Effector memory CD4-positive, alpha-beta T cell (primary cell): Measurements from ENCODE around the gene MAP2.

Experiments
- DNase-seq, 3 donors: peaks; one replicate each; pipeline ENCODE4 v3.0.0-alpha.2; 2020
- H3K27ac ChIP-seq: 2 replicates; pipeline ENCODE4 v1.7.0; 2013; ENCODE audit warnings: mild to moderate bottlenecking, low read length, moderate library complexity; ENCODE audit not compliant: insufficient read depth, poor library complexity, severe bottlenecking
- H3K27me3 ChIP-seq: replicated peaks from 2 replicates; pipeline ENCODE4 v1.7.0; 2013; ENCODE audit warnings: mild to moderate bottlenecking, low read length; ENCODE audit not compliant: insufficient read depth, control insufficient read depth, poor library complexity, severe bottlenecking
- H3K36me3 ChIP-seq: 2 replicates; pipeline ENCODE4 v1.7.0; 2013; ENCODE audit warnings: mild to moderate bottlenecking, low read length, moderate library complexity; ENCODE audit not compliant: control insufficient read depth, insufficient read depth
- H3K4me1 ChIP-seq: 2 replicates; pipeline ENCODE4 v1.7.0; 2013; ENCODE audit warnings: low read length, mild to moderate bottlenecking; ENCODE audit not compliant: control insufficient read depth, insufficient read depth, poor library complexity, severe bottlenecking
- H3K4me3 ChIP-seq: 2 replicates; pipeline ENCODE4 v1.7.0; 2013; ENCODE audit warnings: low read length, low read depth, mild to moderate bottlenecking; ENCODE audit not compliant: insufficient read depth, poor library complexity, severe bottlenecking
- H3K9me3 ChIP-seq: 2 replicates; pipeline ENCODE4 v1.7.0; 2013; ENCODE audit warnings: mild to moderate bottlenecking, low read length, moderate library complexity; ENCODE audit not compliant: control insufficient read depth

The MAP2 gene

DNA sequence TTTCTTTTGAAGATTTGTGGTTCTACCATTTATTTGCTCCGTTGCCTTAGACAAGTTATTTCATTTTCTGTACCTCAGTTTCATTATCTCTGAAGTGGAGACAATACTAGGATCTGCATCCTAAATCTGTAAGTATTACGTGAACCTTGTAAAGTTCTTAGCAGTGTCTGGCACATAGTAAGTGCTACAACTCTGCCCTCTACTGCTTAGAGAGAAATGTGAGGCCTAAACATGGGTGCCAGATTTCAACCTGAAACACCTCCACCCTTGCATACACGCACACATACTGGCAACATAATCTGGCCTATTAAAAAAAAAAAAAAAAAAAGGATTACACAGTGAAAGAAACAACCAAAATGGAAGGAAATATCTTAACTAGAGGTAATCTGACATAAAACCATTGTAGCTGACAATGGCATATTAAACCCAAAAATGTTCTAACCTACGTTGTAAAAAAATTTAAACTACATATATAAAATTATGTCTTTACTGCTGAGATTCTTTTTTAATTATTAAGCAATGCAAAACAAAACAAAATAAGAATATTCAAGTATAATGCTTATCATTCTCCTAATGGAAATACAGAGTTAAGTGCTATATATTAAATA lies 132.6 kb downstream of the MAP2 start:
- no peaks in the 10 kb centered on the region for H3K36me3 ChIP-seq
- no peak for DNase-seq
- H3K27ac ChIP-seq, result no peak overlapping the region
- no peak overlapping the region for H3K4me3 ChIP-seq
- H3K9me3 ChIP-seq, result no peaks in the 10 kb centered on the region
- H3K4me1 ChIP-seq, result no peaks in the 10 kb centered on the region
- H3K27me3 ChIP-seq, result no peaks in the 10 kb centered on the region

DNA sequence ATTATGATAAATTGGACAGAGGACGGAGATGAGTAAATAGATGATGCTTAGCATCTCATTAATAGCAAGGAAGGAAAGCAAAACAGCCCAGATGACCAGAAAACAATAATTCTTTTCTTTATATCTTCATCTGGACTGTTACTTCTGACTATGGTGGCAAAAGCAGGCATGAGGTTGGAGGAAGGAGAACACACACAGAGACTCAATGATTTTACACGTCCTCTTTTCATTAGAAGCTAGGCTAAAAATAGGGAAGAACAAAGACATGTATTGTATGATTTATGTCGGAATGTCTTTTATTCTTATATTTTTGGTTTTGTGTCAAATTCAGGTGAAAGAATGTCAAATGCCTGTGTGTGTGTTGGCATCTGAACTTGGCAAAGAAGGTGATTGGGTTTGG lies 137.1 kb downstream of the MAP2 start:
- Histone ChIP-seq H3K27me3 (no peaks in the 10 kb centered on the region), H3K4me1 (no peaks in the 10 kb centered on the region), H3K27ac (no peak overlapping the region), H3K36me3 (no peaks in the 10 kb centered on the region), H3K9me3 (no peaks in the 10 kb centered on the region), H3K4me3 (no peak overlapping the region)
- no peak for DNase-seq

DNA sequence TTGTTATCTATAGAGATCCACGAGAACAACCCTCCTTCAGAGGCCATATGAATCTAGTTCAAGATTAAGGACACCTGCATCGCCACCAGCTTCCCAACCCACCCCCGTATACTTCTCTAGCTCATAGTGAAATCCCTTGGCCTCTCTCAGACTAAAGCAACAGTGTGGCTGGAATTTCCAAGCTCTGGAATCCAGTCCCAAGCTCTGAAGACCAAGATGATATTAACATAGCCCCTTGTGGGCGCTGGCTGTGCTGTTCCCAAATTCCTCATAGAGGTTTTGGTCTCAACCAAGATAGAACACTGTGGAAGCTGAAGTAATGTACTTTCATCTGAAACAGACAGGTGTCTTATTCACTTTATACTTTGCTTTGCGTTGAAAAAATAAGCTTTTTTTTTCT lies 139.6 kb downstream of the MAP2 start:
- no peak overlapping the region for H3K27ac ChIP-seq
- H3K36me3 ChIP-seq, result no peaks in the 10 kb centered on the region

DNA sequence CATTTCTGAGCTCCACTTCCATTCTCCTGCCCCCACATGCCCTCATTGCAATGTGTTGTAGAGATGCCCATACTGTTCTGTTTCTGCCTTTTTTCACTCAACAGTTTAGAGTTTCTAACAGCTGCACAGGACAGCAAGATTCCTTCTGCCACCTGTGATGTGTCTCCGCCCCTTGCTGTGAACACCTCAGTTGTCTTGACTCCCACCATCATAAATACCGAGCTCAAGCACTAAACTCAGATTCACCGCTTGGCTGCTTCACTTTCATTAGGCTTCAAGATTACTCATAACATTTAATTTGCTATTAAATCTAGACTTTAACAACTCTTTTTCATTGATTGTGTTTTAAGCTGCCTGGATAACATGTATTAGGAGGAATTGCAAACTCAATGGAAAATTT lies 141.0 kb downstream of the MAP2 start:
- no peak for DNase-seq
- no peaks in the 10 kb centered on the region for H3K27me3 ChIP-seq
- no peak overlapping the region for H3K4me3 ChIP-seq
- no peaks in the 10 kb centered on the region for H3K9me3 ChIP-seq
- no peak overlapping the region for H3K27ac ChIP-seq
- H3K4me1 ChIP-seq, result no peaks in the 10 kb centered on the region
- H3K36me3 ChIP-seq, result no peaks in the 10 kb centered on the region

More for the DNA sequence above, 139.6 kb downstream of the MAP2 start:
- no peak for DNase-seq
- Histone ChIP-seq H3K27me3 (no peaks in the 10 kb centered on the region), H3K4me3 (no peak overlapping the region), H3K9me3 (no peaks in the 10 kb centered on the region), H3K4me1 (no peaks in the 10 kb centered on the region)

DNA sequence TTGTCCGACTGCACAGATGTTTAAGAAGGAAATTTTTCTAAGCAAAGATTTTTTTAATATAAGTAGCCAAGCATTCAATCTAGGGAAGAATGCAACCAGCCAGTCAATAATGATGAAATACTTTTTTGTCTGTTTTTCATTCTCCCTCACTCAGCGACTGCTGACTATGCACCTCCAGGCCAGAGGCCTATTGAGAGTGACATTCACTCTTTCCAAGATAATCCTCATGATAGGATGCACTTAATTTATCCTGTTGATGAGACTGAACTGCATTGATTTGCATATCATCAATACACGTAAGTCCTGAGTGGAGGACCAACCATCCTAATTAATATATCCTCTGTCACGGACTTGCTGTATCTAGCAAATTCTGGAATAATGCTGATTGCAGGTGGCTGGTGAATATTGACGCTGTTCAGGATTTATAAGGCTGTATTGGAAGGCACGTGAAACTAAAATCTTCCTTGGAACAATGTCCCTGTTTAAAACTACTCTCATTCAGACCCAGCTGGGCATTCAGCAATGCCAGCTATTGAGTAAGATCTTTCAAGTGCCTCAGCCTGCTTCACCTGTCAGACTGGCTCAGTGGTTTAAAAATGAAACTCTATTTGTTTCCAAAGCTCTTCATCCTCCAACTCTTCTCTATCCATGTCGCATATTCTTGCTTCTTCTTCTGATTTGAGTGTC lies 142.2 kb downstream of the MAP2 start:
- DNase-seq, result no peak
- H3K27me3 ChIP-seq, result no peaks in the 10 kb centered on the region
- H3K4me1 ChIP-seq, result no peaks in the 10 kb centered on the region
- no peak overlapping the region for H3K27ac ChIP-seq
- H3K36me3 ChIP-seq, result no peaks in the 10 kb centered on the region
- H3K9me3 ChIP-seq, result no peaks in the 10 kb centered on the region
- no peak overlapping the region for H3K4me3 ChIP-seq

DNA sequence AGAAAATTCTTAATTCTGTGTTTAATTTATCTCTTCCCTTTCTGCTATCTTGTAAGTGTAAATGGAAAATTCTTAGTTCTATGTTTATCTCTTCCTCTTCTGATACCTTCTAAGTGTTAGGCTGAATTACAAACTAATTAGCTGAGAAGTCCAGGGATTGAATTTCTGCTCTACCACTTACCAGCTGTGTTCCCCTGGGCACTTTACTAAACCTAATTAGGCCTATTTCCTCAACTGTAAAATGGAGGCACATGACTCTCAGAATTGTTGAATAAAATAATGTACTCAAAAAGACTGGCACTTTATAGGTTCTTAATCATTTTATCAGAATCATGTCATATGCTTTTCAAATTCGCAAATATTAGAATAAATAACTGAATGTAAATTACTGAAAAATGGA lies 146.3 kb downstream of the MAP2 start:
- DNase-seq, result no peak

DNA sequence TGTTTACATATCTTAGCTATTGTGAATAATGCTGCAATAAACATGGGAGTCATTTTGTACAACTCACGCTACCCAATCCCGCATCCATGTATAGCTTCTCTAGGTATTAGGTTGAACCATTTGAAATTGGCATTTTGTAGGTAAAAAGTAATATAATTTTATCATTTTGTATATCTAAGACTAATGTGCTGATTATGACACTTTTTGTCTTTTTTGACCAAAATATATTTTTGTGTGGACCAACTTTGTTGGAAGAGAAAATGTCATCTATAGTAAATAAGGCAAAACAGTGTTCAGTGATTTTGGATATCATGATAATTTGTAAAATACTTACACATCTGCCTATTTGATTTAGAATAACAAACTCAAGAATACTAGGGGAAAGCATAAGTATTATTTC lies 150.7 kb downstream of the MAP2 start:
- Histone ChIP-seq H3K9me3 (no peaks in the 10 kb centered on the region), H3K27me3 (no peaks in the 10 kb centered on the region), H3K4me3 (no peak overlapping the region), H3K4me1 (peaks cover 2% of the 10 kb centered on the region), H3K36me3 (no peaks in the 10 kb centered on the region), H3K27ac (no peak overlapping the region)
- DNase-seq, result no peak

More for the DNA sequence above, 146.3 kb downstream of the MAP2 start:
- Histone ChIP-seq H3K4me1 (no peaks in the 10 kb centered on the region), H3K9me3 (no peaks in the 10 kb centered on the region), H3K4me3 (no peak overlapping the region), H3K36me3 (no peaks in the 10 kb centered on the region), H3K27me3 (no peaks in the 10 kb centered on the region), H3K27ac (no peak overlapping the region)

DNA sequence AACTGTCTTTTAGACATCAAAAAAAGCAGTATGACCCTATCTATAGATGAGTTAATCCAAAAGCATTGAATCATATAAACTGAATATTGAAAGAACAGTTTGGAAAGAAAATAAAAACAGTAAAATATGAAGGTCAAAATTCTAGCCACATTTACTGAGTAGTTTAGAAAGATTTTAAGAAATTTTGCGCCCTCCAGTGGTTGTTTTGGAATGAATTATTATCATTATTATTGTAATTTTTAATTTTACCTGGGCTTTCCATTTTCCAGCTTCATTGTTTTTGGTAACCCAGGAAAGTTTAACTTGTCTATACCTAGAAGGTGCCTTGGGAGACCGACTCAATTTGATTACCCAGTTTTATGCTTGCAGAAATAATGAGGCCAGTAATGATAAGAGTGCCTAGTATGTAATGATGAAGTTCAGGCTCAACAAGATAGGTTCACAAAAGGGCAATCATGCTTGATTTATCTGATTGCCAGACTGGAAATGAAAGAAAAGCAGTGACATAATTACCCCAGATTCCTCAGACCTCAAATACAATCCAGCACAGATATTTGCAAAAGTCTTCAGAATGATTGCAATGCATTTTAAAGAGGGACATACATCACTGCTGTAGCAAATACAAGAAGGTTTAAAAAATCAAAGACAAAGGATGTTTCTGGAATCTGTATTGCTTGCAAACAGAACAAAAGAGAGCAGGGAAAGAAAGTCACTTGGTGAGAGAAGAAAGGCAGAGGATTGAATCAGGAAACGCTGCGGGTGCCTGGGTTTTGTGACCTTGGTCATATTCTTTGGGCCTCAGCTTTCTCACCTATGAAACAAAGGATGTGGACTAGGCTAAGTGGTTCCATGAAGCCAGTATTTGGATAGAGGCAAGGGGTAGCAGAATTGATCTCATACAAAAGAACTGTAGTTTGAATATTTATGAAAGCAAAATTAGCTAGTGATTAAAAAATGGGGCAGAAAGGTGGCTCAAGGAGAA lies 153.8 kb downstream of the MAP2 start:
- Histone ChIP-seq H3K36me3 (no peaks in the 10 kb centered on the region), H3K9me3 (no peaks in the 10 kb centered on the region), H3K27me3 (no peaks in the 10 kb centered on the region), H3K4me3 (no peak overlapping the region), H3K4me1 (peaks cover 3% of the 10 kb centered on the region), H3K27ac (no peak overlapping the region)
- no peak for DNase-seq

DNA sequence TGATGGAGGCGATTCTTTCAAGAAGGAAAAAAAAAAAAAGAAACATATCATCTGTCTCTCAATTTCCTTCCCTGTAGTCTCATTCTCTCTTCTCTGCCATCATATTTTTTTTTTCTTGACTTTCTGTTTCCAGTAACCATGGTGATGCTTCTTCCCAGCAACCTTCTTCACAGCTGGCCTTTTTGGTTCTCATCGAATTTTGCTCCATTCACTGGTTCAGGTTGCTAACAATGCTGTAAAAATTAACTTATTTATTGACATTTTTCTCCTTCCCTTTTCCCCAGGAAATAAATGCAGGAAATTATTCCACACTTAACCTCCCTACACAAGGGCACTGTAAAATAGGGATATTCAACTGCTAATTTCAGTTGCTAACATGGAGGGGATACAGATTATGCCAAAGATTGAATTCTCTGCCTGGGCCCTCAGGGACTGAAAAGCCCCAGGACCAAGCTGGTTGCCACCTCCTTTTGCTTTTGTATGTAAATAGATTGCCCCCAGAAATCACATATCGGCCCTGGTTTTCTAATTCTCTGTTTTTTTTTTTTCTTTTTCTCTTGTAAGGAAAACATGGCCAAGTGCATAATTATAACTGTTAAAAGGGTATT lies 154.7 kb downstream of the MAP2 start:
- no peak overlapping the region for H3K4me3 ChIP-seq
- H3K36me3 ChIP-seq, result no peaks in the 10 kb centered on the region
- H3K9me3 ChIP-seq, result no peaks in the 10 kb centered on the region
- H3K4me1 ChIP-seq, result peaks cover 3% of the 10 kb centered on the region
- no peaks in the 10 kb centered on the region for H3K27me3 ChIP-seq
- DNase-seq, result no peak
- no peak overlapping the region for H3K27ac ChIP-seq
